ENCODE data around the gene HIP1.

- TF ChIP-seq POLR2A (IDR thresholded peaks at IDR 0.05; ENCODE audit: low read depth, low read length) (no peak), CTCF (conservative IDR thresholded peaks at IDR 0.05; ENCODE audit: low read depth, low read length) (no peak), CEBPB (IDR thresholded peaks at IDR 0.05; ENCODE audit: low read depth, low read length) (no peak), MAZ (IDR thresholded peaks at IDR 0.05; ENCODE audit: borderline replicate concordance, low read depth, low read length) (no peak), FOS (IDR thresholded peaks at IDR 0.05; ENCODE audit: low read depth, low read length) (no peak), CHD1 (IDR thresholded peaks at IDR 0.05; ENCODE audit: low read depth, low read length) (no peak)
These were observed 99.5 kb downstream of the HIP1 start for GRCh38 chr7:75639071-75639885.
